Mammary epithelial cell (primary cell): ENCODE results near the gene PAX5.

Experiments
- EZH2 ChIP-seq: IDR thresholded peaks from 2 replicates; pipeline ENCODE4 v1.6.1; 2012; ENCODE audit warnings: low read length, inconsistent platforms, borderline replicate concordance
- TF ChIP-seq, protein P1 (sequence below), 2 donors: IDR thresholded peaks in 1 of 2; conservative IDR thresholded peaks in 1 of 2; 2 replicates each; pipeline ENCODE4 v1.5.1; 2011 to 2012; ENCODE audit warnings: inconsistent platforms in 2 of 2, low read length in 2 of 2, mild to moderate bottlenecking in 2 of 2, control low read depth in 1 of 2, low read depth in 1 of 2; ENCODE audit not compliant: insufficient read depth in 1 of 2; ENCODE audit errors: extremely low read depth in 1 of 2

DNA sequence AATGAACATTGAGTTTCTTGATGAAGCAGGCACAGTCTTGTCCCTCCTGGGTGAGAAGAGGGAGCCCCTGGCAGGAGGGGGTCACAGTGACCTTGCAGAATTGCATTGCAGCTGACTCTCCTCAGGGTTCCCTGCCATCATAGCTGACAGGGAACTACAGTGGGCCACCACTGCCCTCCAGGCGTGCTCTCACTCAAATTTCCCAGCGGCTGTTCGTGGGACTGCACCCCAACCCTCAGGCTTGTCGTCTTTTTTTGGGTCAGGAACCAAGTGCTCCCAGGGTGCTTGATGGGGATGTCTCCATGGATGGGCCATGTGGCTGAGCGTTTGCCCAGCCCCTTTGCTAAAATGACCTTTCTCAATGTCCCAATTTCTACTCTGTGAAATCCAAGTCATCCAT lies 245.5 kb downstream of the PAX5 start:
- TF ChIP-seq, protein P1, sequence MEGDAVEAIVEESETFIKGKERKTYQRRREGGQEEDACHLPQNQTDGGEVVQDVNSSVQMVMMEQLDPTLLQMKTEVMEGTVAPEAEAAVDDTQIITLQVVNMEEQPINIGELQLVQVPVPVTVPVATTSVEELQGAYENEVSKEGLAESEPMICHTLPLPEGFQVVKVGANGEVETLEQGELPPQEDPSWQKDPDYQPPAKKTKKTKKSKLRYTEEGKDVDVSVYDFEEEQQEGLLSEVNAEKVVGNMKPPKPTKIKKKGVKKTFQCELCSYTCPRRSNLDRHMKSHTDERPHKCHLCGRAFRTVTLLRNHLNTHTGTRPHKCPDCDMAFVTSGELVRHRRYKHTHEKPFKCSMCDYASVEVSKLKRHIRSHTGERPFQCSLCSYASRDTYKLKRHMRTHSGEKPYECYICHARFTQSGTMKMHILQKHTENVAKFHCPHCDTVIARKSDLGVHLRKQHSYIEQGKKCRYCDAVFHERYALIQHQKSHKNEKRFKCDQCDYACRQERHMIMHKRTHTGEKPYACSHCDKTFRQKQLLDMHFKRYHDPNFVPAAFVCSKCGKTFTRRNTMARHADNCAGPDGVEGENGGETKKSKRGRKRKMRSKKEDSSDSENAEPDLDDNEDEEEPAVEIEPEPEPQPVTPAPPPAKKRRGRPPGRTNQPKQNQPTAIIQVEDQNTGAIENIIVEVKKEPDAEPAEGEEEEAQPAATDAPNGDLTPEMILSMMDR (conservative IDR thresholded peaks at IDR 0.05 in 1 of 2, IDR thresholded peaks at IDR 0.05 in 1 of 2; ENCODE audit: extremely low read depth in 1 of 2, insufficient read depth in 1 of 2, low read depth in 1 of 2, low read length in 2 of 2): peak; percentile 25 to 26
- TF ChIP-seq EZH2: no peak
